ENCODE measurements around the gene PPP2R3A. TPM values are rescaled to one million over a fixed set of nuclear protein-coding genes. Genes with fewer than 3 reads are reported as not detected.

PPP2R3A gene
- total RNA-seq, 6 experiments from 2014 or later: 1.0 to 3.2 (median 1.7) TPM

GRCh38 chr3:136036306-136036705 is 70.8 kb downstream of the PPP2R3A start:
- H3K9me3 ChIP-seq: no peaks in the 10 kb centered on the region
- no peaks in the 10 kb centered on the region for H3K36me3 ChIP-seq
- ATAC-seq (no peak), DNase-seq (no peak)
- no peaks in the 10 kb centered on the region for H3K27me3 ChIP-seq
- H3K4me3 ChIP-seq: no peak overlapping the region
- intact Hi-C loops (cut with DNase I): no loop called here
- WGBS (ENCODE audit: insufficient coverage, low coverage, low lambda C conversion rate, missing lambda C conversion rate): 100% methylated on average over 1 of the region's 3 CpGs
- TF ChIP-seq POLR2A (IDR thresholded peaks at IDR 0.05) (no peak), CTCF (IDR thresholded peaks at IDR 0.05) (no peak)
- H3K4me1 ChIP-seq: no peaks in the 10 kb centered on the region
- no peak overlapping the region for H3K27ac ChIP-seq

- DNase-seq (no peak), ATAC-seq (no peak)
- Histone ChIP-seq H3K36me3 (no peaks in the 10 kb centered on the region), H3K4me1 (no peaks in the 10 kb centered on the region), H3K27me3 (no peaks in the 10 kb centered on the region), H3K9me3 (no peaks in the 10 kb centered on the region), H3K27ac (no peak overlapping the region), H3K4me3 (no peak overlapping the region)
- intact Hi-C loops (cut with DNase I): no loop called here
- no peak for TF ChIP-seq POLR2A (IDR thresholded peaks at IDR 0.05)
- no peak for TF ChIP-seq CTCF (IDR thresholded peaks at IDR 0.05)
- 67% methylated on average over 2 of the region's 2 CpGs for WGBS (ENCODE audit: insufficient coverage, low coverage, low lambda C conversion rate, missing lambda C conversion rate)
These were observed 73.1 kb downstream of the PPP2R3A start for GRCh38 chr3:136038668-136039067.

GRCh38 chr3:136042608-136043221 is 77.2 kb downstream of the PPP2R3A start:
- H3K4me3 ChIP-seq: no peak overlapping the region
- no peaks in the 10 kb centered on the region for H3K27me3 ChIP-seq
- no peak overlapping the region for H3K27ac ChIP-seq
- intact Hi-C loops (cut with DNase I): loop anchor here in 1 of 2 donors (10.0 kb wide), 1 partner anchor 118 kb away; no protein-coding TSS in a partner anchor
- no peak for DNase-seq
- WGBS (ENCODE audit: insufficient coverage, low coverage, low lambda C conversion rate, missing lambda C conversion rate): 68% methylated on average over 7 of the region's 7 CpGs
- no peaks in the 10 kb centered on the region for H3K9me3 ChIP-seq
- TF ChIP-seq POLR2A (IDR thresholded peaks at IDR 0.05): no peak
- TF ChIP-seq CTCF (IDR thresholded peaks at IDR 0.05): peak; percentile 49 to 65 (median 62)
- ATAC-seq: peak in 2 of 4 donors; percentile 42 to 45
- H3K36me3 ChIP-seq: no peaks in the 10 kb centered on the region
- H3K4me1 ChIP-seq: no peaks in the 10 kb centered on the region

GRCh38 chr3:136044980-136045745 is 79.6 kb downstream of the PPP2R3A start:
- Histone ChIP-seq H3K27me3 (no peaks in the 10 kb centered on the region), H3K4me1 (no peaks in the 10 kb centered on the region), H3K9me3 (no peaks in the 10 kb centered on the region), H3K27ac (no peak overlapping the region), H3K4me3 (no peak overlapping the region), H3K36me3 (no peaks in the 10 kb centered on the region)
- ATAC-seq (peak in 1 of 4 donors; percentile 24), DNase-seq (no peak)
- 95% methylated on average over 4 of the region's 7 CpGs for whole genome bisulfite sequencing (ENCODE audit: insufficient coverage, low coverage, low lambda C conversion rate, missing lambda C conversion rate)
- intact Hi-C loops (cut with DNase I): loop anchor here in 1 of 2 donors (10.0 kb wide), 1 partner anchor 120 kb away; no protein-coding TSS in a partner anchor
- TF ChIP-seq POLR2A (IDR thresholded peaks at IDR 0.05) (no peak), CTCF (IDR thresholded peaks at IDR 0.05) (no peak)

All from right lobe of liver (tissue), 6 donors.